Mesothelial cell of epicardium (in vitro differentiated cells): ENCODE data around the gene FIGNL2. TPM values are rescaled to one million over a fixed set of nuclear protein-coding genes. Genes with fewer than 3 reads are reported as not detected.

Source experiments
- DNase-seq, 2 experiments: peaks; one replicate each; pipeline ENCODE4 v3.0.0; 2021; ENCODE audit warnings: low spot score in 2 of 2; ENCODE audit not compliant: unreplicated experiment in 2 of 2
- H3K27ac Mint-ChIP-seq: 2 replicates; pipeline ENCODE4 v1.8.0; 2021; ENCODE audit warnings: mixed read lengths
- H3K27me3 Mint-ChIP-seq: 2 replicates; pipeline ENCODE4 v1.8.0; 2021; ENCODE audit warnings: low read depth, mixed read lengths
- H3K36me3 Mint-ChIP-seq: 2 replicates; pipeline ENCODE4 v1.8.0; 2021; ENCODE audit warnings: mixed read lengths
- H3K4me1 Mint-ChIP-seq: 2 replicates; pipeline ENCODE4 v1.8.0; 2021; ENCODE audit warnings: mixed read lengths
- H3K4me3 Mint-ChIP-seq: 2 replicates; pipeline ENCODE4 v1.8.0; 2021; ENCODE audit warnings: mild to moderate bottlenecking, moderate library complexity, mixed read lengths
- H3K9me3 Mint-ChIP-seq: 2 replicates; pipeline ENCODE4 v1.8.0; 2021; ENCODE audit warnings: mixed read lengths
- total RNA-seq: library from RNA; stranded (reverse); gene quantifications from 3 replicates; pipeline ENCODE4 v1.2.1, GENCODE V29; 2021
- TF ChIP-seq, protein P1 (sequence below): fragments of 200-600 bp; sonication (generic); IDR thresholded peaks from one replicate; pipeline ENCODE4 v1.5.0; 2021; ENCODE audit warnings: antibody characterized with exemption; ENCODE audit not compliant: unreplicated experiment

The FIGNL2 gene
- total RNA-seq, 1 donor from 2014 or later, result 5.2 TPM

GRCh38 chr12:51891843-51892242, 43.3 kb upstream of the FIGNL2 start:
- H3K27ac Mint-ChIP-seq, result no peak overlapping the region
- peaks cover 8% of the 10 kb centered on the region for H3K27me3 Mint-ChIP-seq
- H3K4me1 Mint-ChIP-seq, result peaks cover 11% of the 10 kb centered on the region
- no peaks in the 10 kb centered on the region for H3K36me3 Mint-ChIP-seq
- no peaks in the 10 kb centered on the region for H3K9me3 Mint-ChIP-seq
- H3K4me3 Mint-ChIP-seq, result no peak overlapping the region
- no peak for DNase-seq
- TF ChIP-seq, protein P1, sequence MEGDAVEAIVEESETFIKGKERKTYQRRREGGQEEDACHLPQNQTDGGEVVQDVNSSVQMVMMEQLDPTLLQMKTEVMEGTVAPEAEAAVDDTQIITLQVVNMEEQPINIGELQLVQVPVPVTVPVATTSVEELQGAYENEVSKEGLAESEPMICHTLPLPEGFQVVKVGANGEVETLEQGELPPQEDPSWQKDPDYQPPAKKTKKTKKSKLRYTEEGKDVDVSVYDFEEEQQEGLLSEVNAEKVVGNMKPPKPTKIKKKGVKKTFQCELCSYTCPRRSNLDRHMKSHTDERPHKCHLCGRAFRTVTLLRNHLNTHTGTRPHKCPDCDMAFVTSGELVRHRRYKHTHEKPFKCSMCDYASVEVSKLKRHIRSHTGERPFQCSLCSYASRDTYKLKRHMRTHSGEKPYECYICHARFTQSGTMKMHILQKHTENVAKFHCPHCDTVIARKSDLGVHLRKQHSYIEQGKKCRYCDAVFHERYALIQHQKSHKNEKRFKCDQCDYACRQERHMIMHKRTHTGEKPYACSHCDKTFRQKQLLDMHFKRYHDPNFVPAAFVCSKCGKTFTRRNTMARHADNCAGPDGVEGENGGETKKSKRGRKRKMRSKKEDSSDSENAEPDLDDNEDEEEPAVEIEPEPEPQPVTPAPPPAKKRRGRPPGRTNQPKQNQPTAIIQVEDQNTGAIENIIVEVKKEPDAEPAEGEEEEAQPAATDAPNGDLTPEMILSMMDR, result peak; percentile 68

DNA sequence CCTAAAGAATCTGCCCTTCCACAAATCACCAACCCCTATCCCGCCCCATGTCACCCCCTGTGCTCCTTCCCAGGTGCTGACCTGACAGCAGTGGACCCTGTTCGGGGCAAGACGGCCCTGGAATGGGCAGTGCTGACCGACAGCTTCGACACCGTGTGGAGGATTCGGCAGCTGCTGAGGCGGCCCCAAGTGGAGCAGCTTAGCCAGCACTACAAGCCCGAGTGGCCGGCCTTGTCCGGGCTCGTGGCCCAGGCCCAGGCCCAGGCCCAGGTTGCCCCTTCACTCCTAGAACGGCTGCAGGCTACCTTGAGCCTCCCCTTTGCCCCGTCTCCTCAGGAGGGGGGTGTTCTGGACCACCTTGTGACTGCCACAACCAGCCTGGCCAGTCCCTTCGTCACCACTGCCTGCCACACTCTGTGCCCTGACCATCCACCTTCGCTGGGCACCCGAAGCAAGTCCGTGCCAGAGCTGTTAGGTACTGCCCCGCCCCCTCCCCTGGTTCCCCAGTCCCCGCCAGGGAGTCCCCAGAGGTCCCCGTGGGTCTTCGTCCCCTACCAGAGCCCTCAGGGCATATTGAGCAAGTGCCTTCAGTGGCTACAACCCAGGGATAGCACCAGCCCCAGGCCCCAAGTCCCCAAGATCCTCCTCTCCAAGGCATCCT, 42.1 kb upstream of the FIGNL2 start:
- H3K27ac Mint-ChIP-seq, result no peak overlapping the region
- H3K4me3 Mint-ChIP-seq, result no peak overlapping the region
- H3K4me1 Mint-ChIP-seq, result peaks cover 17% of the 10 kb centered on the region
- TF ChIP-seq, protein P1, result no peak
- H3K36me3 Mint-ChIP-seq, result no peaks in the 10 kb centered on the region
- DNase-seq, result no peak
- H3K27me3 Mint-ChIP-seq, result peaks cover 6% of the 10 kb centered on the region
- no peaks in the 10 kb centered on the region for H3K9me3 Mint-ChIP-seq

DNA sequence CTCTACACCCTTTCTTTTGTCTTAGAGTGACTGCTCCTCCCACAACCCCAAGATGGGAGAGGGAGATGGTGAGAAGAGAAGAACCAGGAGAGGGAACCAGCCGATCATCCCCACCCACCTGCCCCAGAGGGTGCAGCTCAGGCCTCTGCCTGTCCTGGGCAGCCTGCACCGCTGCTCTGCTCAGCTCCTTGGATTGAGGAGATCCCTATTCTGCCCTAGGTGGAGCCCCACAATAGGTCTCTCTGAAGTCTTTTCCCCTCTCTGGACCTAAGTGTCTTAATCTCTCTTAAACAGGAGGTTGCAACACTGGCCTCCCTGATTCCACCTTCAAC, 41.6 kb upstream of the FIGNL2 start:
- peaks cover 14% of the 10 kb centered on the region for H3K4me1 Mint-ChIP-seq
- H3K9me3 Mint-ChIP-seq, result no peaks in the 10 kb centered on the region
- no peak overlapping the region for H3K27ac Mint-ChIP-seq
- no peak overlapping the region for H3K4me3 Mint-ChIP-seq
- DNase-seq, result no peak
- H3K36me3 Mint-ChIP-seq, result no peaks in the 10 kb centered on the region
- TF ChIP-seq, protein P1, result no peak
- peaks cover 6% of the 10 kb centered on the region for H3K27me3 Mint-ChIP-seq

DNA sequence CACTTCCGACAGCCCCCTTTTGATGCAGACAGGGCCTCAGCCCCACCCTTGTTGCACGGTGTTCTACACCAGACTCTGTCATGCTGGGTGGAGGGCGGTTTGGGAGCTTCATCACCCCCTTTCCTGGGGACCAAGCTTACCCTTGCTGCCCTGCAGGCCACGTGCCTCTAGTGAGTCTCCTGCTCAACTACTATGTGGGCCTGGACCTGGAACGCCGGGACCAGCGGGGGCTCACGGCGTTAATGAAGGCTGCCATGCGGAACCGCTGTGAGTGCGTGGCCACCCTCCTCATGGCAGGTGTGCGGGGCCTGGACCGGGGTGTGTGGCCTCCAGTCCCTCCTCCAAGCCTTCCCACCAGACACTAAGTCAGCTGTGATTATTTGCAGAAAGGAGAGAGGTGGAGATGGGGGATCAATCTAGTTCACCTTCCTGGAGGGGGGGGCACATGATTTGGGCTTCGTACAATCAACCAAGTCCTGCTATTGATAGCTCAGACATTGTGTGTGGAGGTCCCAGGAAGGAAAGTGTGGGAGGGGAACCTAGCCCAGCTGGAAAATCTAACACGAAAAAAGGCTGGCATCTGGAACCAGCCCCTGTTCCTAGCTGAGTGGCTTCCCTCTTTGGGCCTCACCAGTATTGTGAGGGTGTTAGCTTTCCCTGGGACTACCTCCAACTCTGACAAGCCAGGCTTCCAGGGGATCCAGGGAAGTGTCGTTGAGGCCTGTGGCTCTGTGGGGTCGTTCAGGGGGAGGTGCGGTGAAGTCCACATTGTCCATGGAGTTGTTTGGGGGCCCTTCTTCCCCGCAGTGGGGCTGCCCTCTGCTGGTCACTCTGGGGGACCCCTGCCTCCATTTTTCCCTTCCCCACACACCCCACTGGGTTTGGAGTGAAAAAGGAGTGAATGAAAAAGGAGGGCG, 41.0 kb upstream of the FIGNL2 start:
- H3K4me3 Mint-ChIP-seq, result no peak overlapping the region
- H3K4me1 Mint-ChIP-seq, result peaks cover 12% of the 10 kb centered on the region
- TF ChIP-seq, protein P1, result no peak
- no peaks in the 10 kb centered on the region for H3K36me3 Mint-ChIP-seq
- no peaks in the 10 kb centered on the region for H3K9me3 Mint-ChIP-seq
- H3K27ac Mint-ChIP-seq, result no peak overlapping the region
- DNase-seq, result no peak
- H3K27me3 Mint-ChIP-seq, result peaks cover 6% of the 10 kb centered on the region

- H3K4me3 Mint-ChIP-seq, result peak overlapping the region; percentile 34
Observed at GRCh38 chr12:51888316-51889215, 40.0 kb upstream of the FIGNL2 start.

More at GRCh38 chr12:51888316-51889215, 40.0 kb upstream of the FIGNL2 start:
- H3K27me3 Mint-ChIP-seq, result peaks cover 6% of the 10 kb centered on the region
- H3K4me1 Mint-ChIP-seq, result peaks cover 12% of the 10 kb centered on the region
- no peaks in the 10 kb centered on the region for H3K36me3 Mint-ChIP-seq
- DNase-seq, result no peak
- H3K27ac Mint-ChIP-seq, result no peak overlapping the region
- TF ChIP-seq, protein P1, result no peak
- H3K9me3 Mint-ChIP-seq, result no peaks in the 10 kb centered on the region
